GM21515 (cell line): ENCODE measurements around the gene RAPGEF5.

ENCODE experiments used
- ATAC-seq: cut with Tn5 transposase; IDR thresholded peaks from one replicate; pipeline ENCODE4 v1.9.1; 2021; ENCODE audit not compliant: unreplicated experiment

The RAPGEF5 gene

DNA sequence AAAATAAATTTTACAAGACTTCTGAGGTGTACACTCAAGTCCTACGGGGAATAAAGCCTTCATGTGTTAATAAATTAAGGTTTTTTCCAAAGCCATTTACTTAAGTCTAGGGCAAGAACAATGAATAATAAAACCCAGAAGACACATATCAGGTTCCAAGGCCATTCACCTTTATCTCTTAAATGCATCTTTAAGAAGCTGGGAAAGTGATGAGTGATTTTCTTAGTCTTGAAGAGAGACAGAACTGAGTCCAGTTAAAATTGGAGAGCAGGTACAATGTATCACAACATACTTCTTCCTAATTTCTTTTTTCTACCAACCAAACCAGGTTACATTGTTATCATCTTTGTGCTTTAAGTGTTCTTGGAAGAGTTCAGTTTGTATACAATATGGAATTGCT is 189.5 kb downstream of the RAPGEF5 start:
- ATAC-seq, result no peak

DNA sequence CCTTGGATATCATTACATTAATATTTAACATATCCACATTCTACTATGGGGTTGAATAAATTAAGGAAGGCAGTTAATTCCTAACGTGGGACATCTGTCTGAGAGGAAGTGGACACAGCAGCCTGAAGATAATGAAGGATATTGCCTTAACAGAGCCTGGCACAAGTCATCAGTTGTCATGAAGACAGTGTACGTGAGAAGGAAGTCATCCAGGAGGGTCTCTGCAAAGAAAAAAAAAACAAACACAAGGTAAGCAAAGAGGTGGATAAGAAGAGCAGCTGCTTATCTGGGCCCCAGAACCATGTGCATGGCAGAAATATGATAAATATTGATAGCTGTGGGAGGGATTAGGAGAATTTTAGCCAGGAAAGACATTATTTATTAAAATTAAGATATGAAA is 190.0 kb downstream of the RAPGEF5 start:
- no peak for ATAC-seq

DNA sequence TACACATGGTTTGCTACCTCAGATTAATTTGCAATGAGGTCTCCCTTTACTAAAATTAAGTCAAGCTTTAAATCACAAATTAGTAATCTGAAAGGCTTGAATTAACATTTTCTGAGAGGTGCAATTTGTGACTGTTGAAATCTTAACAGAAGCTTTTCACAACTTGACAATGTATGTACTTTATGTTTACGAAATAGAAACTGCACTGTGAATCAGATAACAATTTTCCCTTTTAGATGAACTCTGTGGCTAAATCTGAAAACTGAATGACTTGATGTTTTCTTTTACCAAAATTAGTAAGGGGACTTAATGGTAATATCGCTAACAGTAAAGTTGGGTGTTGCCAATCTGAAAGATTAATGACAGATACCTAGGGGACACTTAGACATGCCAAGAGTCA is 197.6 kb downstream of the RAPGEF5 start:
- ATAC-seq, result no peak

DNA sequence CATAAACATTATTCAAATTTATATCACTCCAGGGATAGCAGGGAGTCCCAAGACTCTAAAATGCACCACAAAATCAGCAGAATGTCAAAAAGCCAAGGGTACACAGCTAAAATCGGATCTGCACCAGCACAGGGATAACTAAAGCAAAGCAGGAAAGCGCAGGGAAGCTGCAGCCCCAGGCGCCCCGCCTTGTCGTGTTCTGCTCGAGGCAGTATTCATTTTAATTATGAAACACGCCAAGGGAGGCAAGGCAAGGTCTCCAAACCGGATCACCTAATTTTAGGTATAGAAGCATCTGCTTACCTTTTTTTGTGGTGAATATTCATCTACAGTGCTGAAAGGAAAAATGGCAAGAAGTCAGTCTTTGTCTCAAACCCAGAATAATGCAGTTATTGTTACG is 199.4 kb downstream of the RAPGEF5 start:
- no peak for ATAC-seq

DNA sequence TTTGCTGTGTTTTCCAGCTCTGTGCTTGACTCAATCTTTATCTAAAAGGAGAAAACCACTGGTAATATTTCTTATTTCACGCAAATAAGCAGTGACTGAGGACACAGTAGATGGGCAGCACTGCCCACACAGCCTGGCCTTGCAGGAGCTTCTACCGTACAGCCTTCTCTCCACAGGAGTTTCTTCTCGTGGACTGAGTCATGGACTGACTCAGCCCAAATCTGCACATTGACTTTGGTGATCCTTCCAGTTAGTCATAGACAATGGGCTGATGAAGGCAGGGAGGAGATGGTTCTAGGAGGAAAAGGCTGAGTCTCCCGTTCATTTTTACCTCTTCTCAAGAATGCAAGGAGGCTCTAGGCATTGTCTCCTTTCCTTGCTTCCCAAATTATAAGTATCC is 200.7 kb downstream of the RAPGEF5 start:
- ATAC-seq, result no peak

DNA sequence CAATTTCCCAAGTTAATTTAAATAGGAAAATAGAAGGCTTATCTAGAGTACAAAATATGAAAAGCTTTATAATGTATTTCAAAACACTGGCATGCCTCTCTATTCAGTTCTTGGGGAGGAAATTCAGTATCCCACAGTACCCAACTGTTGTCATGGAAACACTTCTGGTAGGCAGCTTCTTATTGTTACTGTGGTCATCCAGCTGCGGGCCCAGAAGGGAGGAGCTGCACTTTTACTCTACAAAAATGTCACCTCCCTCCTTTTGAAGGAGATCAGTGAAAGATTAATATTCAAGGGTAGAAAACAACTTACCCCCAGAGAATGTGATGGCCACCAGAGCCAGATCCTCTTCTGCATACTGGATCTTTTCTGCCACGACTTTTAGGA is 202.8 kb downstream of the RAPGEF5 start:
- ATAC-seq, result no peak

DNA sequence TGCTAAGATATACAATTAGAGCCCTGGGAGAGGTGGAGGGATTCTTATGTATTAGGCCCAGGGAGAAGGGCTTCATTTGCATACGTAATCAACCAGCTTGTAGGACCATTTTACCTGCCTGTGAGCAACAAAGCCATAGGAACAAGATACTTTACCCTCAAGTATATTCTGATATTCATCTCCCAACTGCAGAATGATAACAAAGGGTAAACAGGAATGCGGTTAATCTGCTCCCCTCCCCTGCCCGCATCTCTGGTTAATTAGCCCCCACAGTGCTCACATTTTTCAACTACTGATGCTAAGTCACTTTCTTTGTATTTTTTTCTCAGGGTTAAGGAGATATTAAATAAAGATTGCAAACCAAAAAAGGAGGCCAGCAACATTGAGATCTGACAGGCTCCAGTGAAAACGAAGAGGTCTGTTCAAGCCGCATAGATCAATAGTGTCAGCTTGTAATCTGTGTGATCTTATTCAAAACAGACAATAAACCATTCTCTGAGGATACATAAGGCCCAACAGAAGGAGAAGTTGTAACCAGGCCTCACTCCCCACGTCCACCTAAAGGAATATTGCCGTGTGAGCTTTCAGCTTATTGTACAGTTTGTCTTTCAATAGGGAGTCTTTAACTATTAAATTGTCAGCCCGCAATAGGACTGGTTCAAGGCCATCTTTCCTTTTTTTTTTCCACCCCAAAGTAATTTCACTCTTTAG is 203.4 kb downstream of the RAPGEF5 start:
- no peak for ATAC-seq

DNA sequence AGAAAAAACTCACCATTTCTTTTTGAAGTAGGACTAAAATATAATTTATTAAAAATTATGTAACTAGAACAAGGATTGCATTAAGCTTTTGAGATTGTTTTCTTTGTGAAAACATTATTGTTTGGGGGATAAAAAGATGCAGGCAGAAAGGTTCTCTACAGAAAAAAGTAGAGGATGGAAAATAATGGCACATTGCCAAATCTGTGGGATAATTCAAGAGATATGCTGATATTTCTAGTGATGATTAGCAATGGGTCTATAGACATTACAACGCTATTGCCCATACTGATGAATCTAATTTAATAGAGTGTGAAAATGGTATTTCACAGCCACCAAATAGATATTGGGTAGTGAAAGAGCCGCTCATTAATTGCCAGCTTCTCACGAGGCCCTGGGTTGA is 204.3 kb downstream of the RAPGEF5 start:
- no peak for ATAC-seq

DNA sequence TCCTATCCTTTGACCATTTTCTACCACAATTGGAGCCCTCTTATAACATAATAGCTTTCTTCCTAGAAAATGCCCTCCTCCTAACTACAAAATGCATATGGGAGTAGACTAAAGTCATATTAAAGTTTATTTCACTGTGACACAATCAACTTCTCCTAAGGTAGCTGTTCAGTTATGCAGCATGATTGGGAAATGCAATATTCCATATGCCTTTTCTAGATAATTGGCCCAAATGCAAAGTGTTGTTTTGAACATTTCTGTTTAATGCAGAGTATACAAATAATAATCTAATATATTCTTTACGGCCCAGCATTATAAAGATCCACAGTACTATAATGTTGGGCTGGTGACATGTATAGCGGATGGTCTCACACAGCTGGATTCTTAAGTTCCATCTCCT is 205.1 kb downstream of the RAPGEF5 start:
- no peak for ATAC-seq

DNA sequence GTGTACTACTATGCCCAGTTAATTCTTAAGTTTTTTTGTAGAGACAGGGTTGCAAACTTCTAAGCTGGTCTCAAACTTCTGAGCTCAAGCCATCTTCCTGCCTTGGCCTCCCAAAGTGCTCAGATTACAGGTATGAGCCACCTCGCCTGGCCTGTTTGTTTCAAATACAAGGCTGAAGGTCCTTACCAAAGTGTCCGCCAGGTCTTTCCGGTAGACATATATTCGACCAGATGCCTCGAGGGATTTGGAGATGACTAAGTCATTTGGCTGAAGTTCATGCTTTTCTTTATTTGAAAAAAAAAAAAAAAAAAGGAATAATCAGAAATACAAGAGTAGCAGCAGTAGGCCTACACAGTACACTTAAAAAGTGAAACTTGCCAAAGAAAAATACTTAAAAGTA is 206.7 kb downstream of the RAPGEF5 start:
- ATAC-seq, result no peak

DNA sequence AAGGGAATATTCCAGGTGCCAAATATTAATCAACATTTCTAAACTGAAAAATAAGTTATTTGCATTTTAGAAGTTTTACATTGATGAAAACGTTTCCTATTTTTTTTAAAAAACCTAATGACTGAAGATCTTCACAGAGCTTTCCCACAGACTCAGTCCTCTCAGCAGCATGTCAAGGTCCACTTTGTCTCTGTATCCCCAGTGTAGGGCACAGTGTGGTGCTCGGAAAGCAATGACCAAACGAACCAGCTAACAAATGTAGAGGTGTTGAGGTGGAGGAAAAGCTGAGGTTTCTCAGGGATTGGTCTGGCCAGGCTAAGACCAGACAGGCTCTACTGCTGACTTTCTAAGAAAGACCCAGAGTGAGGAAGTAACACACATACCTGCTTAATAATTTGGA is 209.1 kb downstream of the RAPGEF5 start:
- no peak for ATAC-seq

DNA sequence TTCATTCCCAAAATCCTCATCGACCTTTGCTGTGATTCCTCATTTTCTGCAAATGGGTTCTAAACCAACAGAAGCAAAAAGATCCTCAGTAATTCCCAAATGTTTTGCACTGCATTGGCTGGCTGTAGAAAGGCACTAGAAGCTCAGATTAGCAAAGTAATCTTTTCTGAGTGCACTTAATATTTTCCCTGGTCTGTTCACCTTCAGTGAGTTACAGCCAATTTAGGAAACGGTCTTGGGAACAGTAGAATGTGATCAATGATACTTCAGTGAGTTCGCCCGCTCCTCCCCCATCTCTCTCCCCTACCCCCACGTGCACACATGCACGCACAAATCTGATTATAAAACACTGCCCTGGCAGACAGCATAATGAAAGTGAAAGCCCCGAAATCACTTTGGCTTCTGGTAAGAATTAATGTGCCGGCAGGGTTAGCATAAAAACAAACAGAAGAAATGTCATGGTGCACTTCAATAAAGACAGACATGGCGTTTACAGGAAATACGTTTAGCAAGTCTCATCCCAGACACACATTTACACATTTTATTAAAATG is 209.9 kb downstream of the RAPGEF5 start:
- ATAC-seq, result no peak

DNA sequence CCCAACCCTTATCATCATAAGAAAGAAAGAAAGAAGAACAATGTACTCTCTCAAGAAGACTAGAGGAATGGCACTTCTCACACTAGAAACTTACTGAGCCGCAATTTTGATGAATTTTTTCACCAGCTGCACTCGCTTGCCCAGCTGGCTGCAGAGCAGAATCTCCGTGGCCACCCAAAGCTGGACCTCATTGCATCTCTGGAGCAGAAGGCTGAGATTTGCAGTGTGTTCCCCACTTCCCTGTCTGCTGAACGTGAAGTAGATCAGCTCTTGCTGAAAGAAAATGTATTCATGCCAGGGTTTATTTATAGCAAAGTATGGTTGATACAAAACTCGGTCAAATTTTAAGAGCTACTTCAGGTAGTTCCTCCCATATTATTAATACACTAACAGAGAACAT is 212.0 kb downstream of the RAPGEF5 start:
- ATAC-seq, result no peak

DNA sequence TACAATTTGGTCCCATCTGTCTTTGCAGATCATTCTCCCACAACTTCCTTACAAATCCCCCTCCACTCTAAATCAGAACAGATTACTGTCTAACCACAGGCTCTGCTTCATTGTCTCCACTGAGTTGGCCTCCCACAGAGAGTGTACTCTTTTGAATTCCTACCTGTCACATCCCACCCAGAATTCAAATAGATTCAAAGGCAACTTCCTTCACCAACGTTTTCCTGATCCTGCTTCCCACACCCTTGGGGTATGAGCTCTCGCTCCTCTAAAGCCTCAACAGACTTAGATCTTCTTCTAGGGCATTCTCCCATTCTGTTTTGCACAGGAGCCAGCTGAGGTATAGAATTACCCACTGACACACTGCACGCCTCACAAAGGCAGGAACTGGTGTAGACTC is 213.5 kb downstream of the RAPGEF5 start:
- ATAC-seq, result no peak

DNA sequence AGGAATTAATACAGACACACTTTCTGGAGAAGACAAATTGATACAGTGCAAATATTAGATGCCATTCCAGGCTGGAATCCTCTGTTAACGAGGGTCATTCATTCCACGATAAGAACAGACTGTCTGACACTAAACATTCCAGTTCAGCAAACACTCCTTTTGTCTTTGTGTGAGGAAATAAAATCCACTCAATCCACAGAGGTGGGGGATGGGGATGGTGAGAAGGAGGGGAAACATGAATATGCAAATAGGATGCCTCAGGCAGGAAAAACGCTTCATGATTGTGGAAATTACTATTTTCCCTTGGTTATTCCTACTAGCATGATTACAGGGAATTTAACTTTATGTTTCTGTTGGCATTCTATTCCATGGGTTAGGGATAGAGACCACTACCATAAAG is 214.4 kb downstream of the RAPGEF5 start:
- no peak for ATAC-seq

DNA sequence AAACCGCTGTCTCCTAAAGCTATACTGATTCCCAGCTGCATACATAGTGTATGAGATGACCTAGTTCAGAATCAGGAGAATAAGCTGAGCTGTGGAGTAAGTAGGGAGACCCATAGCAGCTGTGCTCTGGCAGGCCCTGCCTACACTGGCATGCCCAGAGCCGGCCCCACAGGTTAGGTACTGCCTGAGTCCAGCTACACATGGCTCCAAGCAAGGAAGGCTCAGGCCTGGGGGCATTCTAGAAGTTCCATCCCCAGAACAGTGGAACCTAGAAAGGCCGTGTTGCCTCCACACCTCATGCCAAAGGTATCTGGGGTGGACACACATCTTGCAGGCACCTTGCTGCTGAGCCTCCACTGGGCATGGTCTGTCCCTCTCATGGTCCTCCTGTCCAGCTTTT is 215.6 kb downstream of the RAPGEF5 start:
- no peak for ATAC-seq

DNA sequence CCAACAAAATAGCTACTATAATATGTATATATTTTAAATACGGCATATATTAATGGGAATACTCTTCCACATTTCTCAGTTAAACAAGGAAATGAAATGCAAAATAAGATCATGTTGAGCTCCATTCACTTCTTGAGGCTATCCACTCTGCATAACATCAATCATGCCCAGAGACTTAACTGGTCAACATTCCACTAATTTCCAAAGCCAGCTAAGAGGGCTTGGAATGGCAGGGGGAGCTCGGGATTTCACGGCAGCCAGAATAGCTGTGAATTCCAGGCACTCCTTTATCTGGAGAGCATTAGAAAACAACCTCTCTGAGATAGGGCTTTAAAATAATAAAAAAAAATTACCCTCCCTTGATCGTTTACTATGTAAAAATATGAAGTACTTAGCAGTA is 216.4 kb downstream of the RAPGEF5 start:
- no peak for ATAC-seq

DNA sequence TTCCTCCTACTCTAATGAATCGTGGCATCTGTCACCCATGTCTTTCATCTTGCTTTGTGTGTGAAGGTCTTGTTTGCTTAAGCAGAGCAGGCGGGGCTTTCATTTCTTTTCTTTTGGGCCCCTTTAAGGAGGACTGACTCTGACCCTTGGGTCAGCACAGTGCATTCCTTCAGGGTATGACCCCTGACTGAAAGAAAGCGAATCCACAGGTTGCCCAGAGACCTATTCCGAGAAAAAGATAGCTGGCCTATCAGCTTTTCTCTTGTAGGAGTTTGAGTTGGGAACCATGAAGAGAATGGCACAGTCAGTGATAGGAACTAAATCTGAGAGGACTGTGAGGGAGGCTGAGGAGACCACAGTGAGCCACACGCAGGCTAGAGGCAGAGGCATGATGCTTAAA is 218.1 kb downstream of the RAPGEF5 start:
- ATAC-seq, result no peak

DNA sequence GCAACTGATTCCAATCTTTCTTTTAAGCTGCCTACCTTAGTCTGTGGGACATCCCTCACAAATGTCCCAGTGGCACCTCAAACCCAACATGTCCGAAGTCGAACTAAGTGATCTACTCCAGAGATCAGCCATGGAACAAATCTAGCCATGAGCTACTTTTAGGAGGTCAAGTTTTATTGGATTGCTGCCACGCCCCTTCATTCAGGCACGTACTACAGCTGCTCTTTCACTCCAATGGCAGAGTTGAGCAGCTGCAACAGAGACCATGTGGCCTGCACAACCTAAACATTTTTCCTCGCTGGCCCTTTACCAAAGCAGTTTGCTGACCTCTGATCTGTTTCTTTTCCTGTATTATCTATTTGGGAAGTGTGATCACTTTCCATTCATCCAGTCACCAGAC is 218.8 kb downstream of the RAPGEF5 start:
- no peak for ATAC-seq

DNA sequence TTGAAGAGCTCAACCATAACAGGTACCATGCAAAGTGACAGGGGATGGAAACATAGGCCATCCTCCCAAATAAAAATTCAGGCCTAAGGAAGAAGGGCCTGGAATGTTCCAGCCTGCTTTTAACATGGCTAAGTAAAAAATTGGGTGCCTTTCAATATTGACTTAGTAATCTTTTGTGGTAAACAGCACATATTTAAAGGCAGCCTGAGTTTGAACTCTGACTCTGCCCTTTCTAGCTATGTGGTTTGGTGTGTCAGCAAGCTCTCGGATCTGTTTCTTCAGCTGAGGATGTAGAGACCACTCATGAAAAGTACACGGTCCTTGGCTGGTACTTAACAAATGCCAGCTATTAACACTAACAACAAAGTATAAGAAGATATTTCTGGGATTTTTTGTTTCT is 219.5 kb downstream of the RAPGEF5 start:
- ATAC-seq, result no peak

DNA sequence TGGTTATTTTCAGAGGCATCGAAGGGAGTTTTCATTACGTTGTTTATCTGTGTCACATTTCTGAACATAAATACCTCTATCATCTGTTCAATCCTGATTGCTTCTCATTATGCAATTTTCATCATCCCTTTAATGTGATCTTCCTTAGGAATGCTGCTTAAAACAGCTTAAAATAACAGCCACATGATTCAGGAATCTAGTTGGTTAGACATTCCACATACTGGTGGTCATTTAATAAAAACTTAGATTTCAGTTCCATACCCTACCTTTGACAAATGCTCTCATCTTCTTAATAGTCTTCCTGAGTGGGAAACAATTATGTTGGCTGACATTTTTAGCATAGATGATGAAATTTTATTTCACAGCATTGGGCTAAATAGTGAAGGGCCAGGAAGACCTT is 219.9 kb downstream of the RAPGEF5 start:
- no peak for ATAC-seq

DNA sequence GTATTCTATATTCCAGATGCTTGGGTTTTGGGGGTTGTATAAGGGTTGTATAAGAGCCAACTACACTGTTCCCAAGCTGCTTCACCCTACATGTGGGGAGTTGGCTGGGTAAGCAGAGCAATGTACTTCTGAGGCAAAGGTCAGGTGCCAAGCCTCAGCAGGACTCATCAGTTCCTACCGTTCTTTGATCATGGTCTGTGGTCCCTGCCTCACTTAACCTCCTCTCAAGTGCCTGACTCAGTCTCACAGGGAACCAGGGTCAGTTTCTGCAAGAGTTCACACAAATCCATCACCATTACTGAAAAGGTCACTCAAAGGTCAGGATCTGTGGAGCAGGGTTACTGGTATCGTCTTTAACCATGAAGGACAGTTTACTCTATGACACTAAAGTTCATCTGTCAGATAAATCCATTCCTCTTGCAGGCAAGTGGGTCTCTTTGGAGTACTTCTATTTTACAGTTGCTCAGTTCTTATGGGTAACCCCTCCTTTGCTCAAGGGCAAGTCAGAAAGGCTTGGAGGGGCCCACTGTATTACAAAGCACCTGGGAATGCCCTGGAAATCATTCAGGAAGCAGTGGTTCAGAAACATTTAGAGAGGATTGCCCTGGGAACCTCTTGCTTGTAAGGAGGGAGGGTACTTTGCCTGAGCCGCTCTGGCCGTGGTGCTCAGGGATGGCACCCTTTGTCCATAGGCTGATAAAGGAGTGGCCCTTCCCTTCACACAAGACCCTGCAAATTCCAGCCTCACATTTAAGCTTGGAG is 227.0 kb downstream of the RAPGEF5 start:
- ATAC-seq, result no peak

DNA sequence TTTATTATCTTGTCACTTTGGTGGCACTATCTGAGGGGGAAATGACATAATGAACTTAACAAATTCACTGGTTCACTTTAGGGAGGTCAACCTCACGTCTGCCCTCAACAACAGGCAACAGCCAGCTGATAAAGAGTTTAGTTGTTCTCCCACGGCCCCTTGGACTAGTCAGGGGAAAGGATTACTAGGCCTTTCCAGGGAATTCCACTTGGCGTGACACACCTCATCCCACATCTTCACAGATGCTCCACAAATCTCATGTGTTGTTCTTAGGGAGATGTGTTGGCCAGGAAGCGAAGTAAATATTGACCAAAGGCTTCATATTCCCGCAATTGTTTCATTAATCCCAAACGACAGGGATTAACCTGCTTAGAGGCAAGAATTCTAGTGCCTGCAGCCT is 227.8 kb downstream of the RAPGEF5 start:
- no peak for ATAC-seq
